K562 (cell line): ENCODE data around the gene SOX6. TPM values are rescaled to one million over a fixed set of nuclear protein-coding genes. Genes with fewer than 3 reads are reported as not detected.

Experiments used
- ATAC-seq: fragments of 200-7000 bp; cut with Tn5 transposase; 3 replicates; pipeline ENCODE4 v1.9.1; 2020; ENCODE audit warnings: moderate library complexity
- BruUV-seq: library from RNA; stranded (reverse); fragments of 400-500 nt; replicated peaks from 2 replicates; lab custom pipeline; 2021; lab: Mats Ljungman, UMichigan
- CTCF ChIA-PET: fragments of 300-600 bp; formaldehyde crosslinking; extraction: SDS; loops from one replicate; lab custom pipeline; 2021; ENCODE audit warnings: low intra/inter-chr PET ratio; lab: Yijun Ruan, JAX
- POLR2A ChIA-PET: fragments of 300-600, 350-650 bp; sonication (Branson Sonifier 250); formaldehyde crosslinking; extraction: SDS; loops from one replicate; lab custom pipeline; 2021; ENCODE audit warnings: antibody characterized with exemption, inconsistent platforms; lab: Yijun Ruan, JAX
- DNase-seq, 4 experiments: peaks; one replicate each; pipeline versions ENCODE4 v3.0.0 to v3.0.0-alpha.2; 2011 to 2018; ENCODE audit warnings: low spot score in 3 of 4, mixed read lengths in 3 of 4; ENCODE audit errors: extremely low read depth in 1 of 4
- FAIRE-seq: peaks from 2 replicates; lab custom pipeline; 2011; peaks lifted over from hg19 to GRCh38; lab: Jason Lieb, UNC
- H2AFZ ChIP-seq: 2 replicates; pipeline ENCODE4 v1.6.0; 2011; ENCODE audit warnings: low read depth, low read length, control low read depth, inconsistent platforms
- H3K27ac ChIP-seq: fragments of 200-600 bp; 3 replicates; pipeline ENCODE4 v1.8.0; 2011; ENCODE audit warnings: low read depth, mild to moderate bottlenecking, control low read depth, inconsistent platforms, low read length, moderate library complexity, mixed read lengths; ENCODE audit errors: extremely low read depth
- H3K27me3 ChIP-seq, 2 experiments: fragments of 300-600 bp in 1 of 2; 2 replicates in 1 of 2; 3 replicates in 1 of 2; pipeline versions ENCODE4 v1.6.0 to v1.8.0; 2011; ENCODE audit warnings: inconsistent platforms in 2 of 2, low read length in 2 of 2, mild to moderate bottlenecking in 1 of 2, mixed read lengths in 1 of 2, moderate library complexity in 1 of 2; ENCODE audit not compliant: control insufficient read depth in 2 of 2, insufficient read depth in 2 of 2
- H3K36me3 ChIP-seq: fragments of 300-600 bp; 3 replicates; pipeline ENCODE4 v1.8.0; 2011; ENCODE audit warnings: mild to moderate bottlenecking, low read length, inconsistent platforms; ENCODE audit not compliant: control insufficient read depth, insufficient read depth
- H3K4me1 ChIP-seq, 2 experiments: fragments of 200-600 bp in 1 of 2; replicated peaks in 1 of 2; 2 replicates in 1 of 2; 3 replicates in 1 of 2; pipeline versions ENCODE4 v1.5.1 to v1.8.0; 2011; ENCODE audit warnings: inconsistent platforms in 2 of 2, low read length in 2 of 2, mild to moderate bottlenecking in 1 of 2, mixed read lengths in 1 of 2, moderate library complexity in 1 of 2; ENCODE audit not compliant: control insufficient read depth in 2 of 2, insufficient read depth in 2 of 2
- H3K4me2 ChIP-seq: 2 replicates; pipeline ENCODE4 v1.6.1; 2011; ENCODE audit warnings: low read length, control low read depth, inconsistent platforms, mixed read lengths; ENCODE audit not compliant: insufficient read depth
- H3K4me3 ChIP-seq: fragments of 200-600 bp; sonication (generic), shearing (Covaris generic); 2 replicates; pipeline ENCODE4 v1.5.1; 2016; ENCODE audit warnings: control low read depth, inconsistent platforms
- H3K79me2 ChIP-seq: fragments of 200-600 bp; 3 replicates; pipeline ENCODE4 v1.8.0; 2011; ENCODE audit warnings: low read length, inconsistent platforms; ENCODE audit not compliant: control insufficient read depth, insufficient read depth
- H3K9ac ChIP-seq, 2 experiments: 2 replicates each; pipeline versions ENCODE4 v1.6.0 to v1.6.1; 2011; ENCODE audit warnings: low read depth in 2 of 2, low read length in 2 of 2, control low read depth in 1 of 2, inconsistent platforms in 1 of 2, mild to moderate bottlenecking in 1 of 2, mixed read lengths in 1 of 2; ENCODE audit not compliant: insufficient read depth in 1 of 2
- H3K9me1 ChIP-seq: one replicate; pipeline ENCODE4 v1.6.0; 2011; ENCODE audit warnings: inconsistent platforms, mild to moderate bottlenecking, low read length, moderate library complexity; ENCODE audit not compliant: control insufficient read depth, insufficient read depth
- H3K9me3 ChIP-seq: replicated peaks from 2 replicates; pipeline ENCODE4 v1.5.1; 2011; ENCODE audit warnings: low read depth, low read length, inconsistent platforms; ENCODE audit not compliant: control insufficient read depth, insufficient read depth
- H4K20me1 ChIP-seq: replicated peaks from 2 replicates; pipeline ENCODE4 v1.6.1; 2011; ENCODE audit warnings: low read length, inconsistent platforms, mixed read lengths; ENCODE audit not compliant: control insufficient read depth, insufficient read depth
- DMBX1 ChIP-seq: fragments of 250-450 bp; sonication (Bioruptor Pico); IDR thresholded peaks from 2 replicates; pipeline ENCODE4 v1.8.0; 2022; ENCODE audit warnings: inconsistent platforms, mild to moderate bottlenecking, moderate library complexity, borderline replicate concordance
- KLF13 ChIP-seq: fragments of 450-650 bp; IDR thresholded peaks from 2 replicates; pipeline ENCODE4 v1.6.1; 2016; ENCODE audit warnings: missing genetic modification characterization, low read depth, mild to moderate bottlenecking, missing compliant biosample characterization, moderate library complexity, borderline replicate concordance
- POLR2AphosphoS5 ChIP-seq: IDR thresholded peaks from 2 replicates; pipeline ENCODE4 v1.6.1; 2011; ENCODE audit warnings: mild to moderate bottlenecking, low read depth, low read length, moderate library complexity; ENCODE audit not compliant: control insufficient read depth, insufficient read depth
- ZNF583 ChIP-seq: fragments of 250-450 bp; sonication (Bioruptor Pico); IDR thresholded peaks from 2 replicates; pipeline ENCODE4 v1.4.0; 2020
- WGBS: fragments of 100-300 bp; shearing (Covaris generic); methylation state at CpG from one replicate; pipeline ENCODE4 v1.1.6; 2016; ENCODE audit warnings: low coverage, mixed read lengths; ENCODE audit not compliant: insufficient coverage; ENCODE audit errors: missing lambda C conversion rate; 5-methylcytosine and 5-hydroxymethylcytosine counted together
- in situ Hi-C: fragments of 300-500 bp; cut with MboI; formaldehyde crosslinking; loops from 4 replicates; pipeline ENCODE4 v1.15.0; 2018; ENCODE audit warnings: inconsistent platforms, mixed read lengths
- intact Hi-C: fragments of 100-400 bp; cut with micrococcal nuclease; formaldehyde crosslinking; loops from 2 replicates; pipeline ENCODE4 v1.14.2; 2022
- polyA plus RNA-seq, 8 experiments: library from polyadenylated mRNA; depleted of rRNA in 4 of 8; stranded (reverse) in 5 of 8; unstranded in 3 of 8; fragments of >200 nt; fragmentation: Nextera tagmentation in 2 of 8; fragmentation: Illumina TruSeq in 1 of 8; extraction: Ambion mirVana in 2 of 8; extraction: Trizol in 1 of 8; gene quantifications; 2 replicates each; pipeline versions ENCODE4 v1.2.1 to v1.2.3, GENCODE V29; 2011 to 2014; ENCODE audit warnings: inconsistent platforms in 1 of 8, missing spikeins in 1 of 8
- total RNA-seq, 7 experiments: library from RNA; depleted of rRNA in 6 of 7; stranded (reverse); fragments of >200 nt in 6 of 7; fragmentation: Illumina TruSeq in 2 of 7; extraction: Trizol in 2 of 7; gene quantifications; 2 replicates each; pipeline versions ENCODE4 v1.2.1 to v1.2.3, GENCODE V29; 2011 to 2021; ENCODE audit warnings: low replicate concordance in 1 of 7

SOX6 gene
- total and polyA plus RNA-seq, 9 of the 15 experiments (the other 6 are each of a cell fraction or from before 2014, with no cell fraction given) = 0.89 to 8.7 (median 5.7) TPM

DNA sequence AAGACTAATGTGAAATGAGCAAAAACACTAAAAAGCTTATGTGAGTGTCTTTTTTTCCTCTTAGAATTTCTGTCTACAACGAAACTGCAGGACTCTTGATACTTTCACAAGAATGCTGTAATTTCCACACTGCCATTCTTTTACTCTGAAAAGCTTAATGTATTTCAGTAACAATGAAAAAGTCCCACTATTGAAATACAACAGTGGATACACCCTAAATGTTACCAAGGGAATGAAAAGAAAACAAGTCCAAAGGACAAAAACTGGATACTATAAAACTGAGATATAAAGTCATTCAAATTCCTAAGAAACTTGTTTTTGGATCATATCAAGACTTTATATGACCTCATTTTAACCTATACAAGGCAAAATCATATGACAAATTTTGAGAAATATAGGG is 77.4 kb downstream of the SOX6 start:
- ATAC-seq (no peak), DNase-seq (no peak), FAIRE-seq (peak; percentile 49)
- in situ Hi-C loops (no loop called here), intact Hi-C loops (loop anchor here (5.0 kb wide), 1 partner anchor 87 kb away; no protein-coding TSS in a partner anchor)
- Histone ChIP-seq H3K27me3 (no peaks in the 10 kb centered on the region), H3K4me1 (peaks cover 0 to 19% of the 10 kb centered on the region in 2 experiments; a peak in 2 of 5 replicates), H3K79me2 (no peaks in the 10 kb centered on the region), H2AFZ (peak overlapping the region; percentile 51), H3K4me2 (no peak overlapping the region), H3K27ac (peak overlapping the region; percentile 30; the same call in 2 of the 3 replicates), H3K9me3 (no peaks in the 10 kb centered on the region), H3K36me3 (no peaks in the 10 kb centered on the region), H4K20me1 (no peaks in the 10 kb centered on the region), H3K9ac (peak overlapping the region in 1 of 2 experiments; percentile 25; a peak in 1 of 4 replicates), H3K9me1 (no peaks in the 10 kb centered on the region), H3K4me3 (no peak overlapping the region)
- ChIA-PET CTCF (no interaction called here), POLR2A (no interaction called here)
- no TSS peak for BruUV-seq
- 20% methylated on average over 1 of the region's 1 CpG for WGBS
- TF ChIP-seq ZNF583 (no peak), DMBX1 (CRISPR knock-in tag) (no peak)

DNA sequence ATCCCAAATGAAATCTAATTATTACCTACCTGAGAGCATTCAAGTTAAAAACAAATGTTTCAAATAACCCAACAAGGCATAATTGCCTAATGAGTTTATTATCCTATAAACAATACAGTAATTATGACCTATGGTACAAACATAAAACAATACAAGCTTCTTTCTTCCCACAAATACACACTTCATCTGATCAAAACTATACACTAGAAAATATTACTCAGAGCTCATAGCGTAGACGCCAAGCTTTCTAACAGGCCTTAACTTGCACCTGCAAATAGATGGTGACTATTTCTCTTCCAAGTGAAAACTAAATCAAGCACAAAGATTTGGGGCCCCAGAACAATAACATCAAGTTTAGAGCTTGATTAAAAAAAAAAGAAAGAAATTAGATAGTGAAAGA is 78.1 kb downstream of the SOX6 start:
- no peak for ATAC-seq
- no peak overlapping the region for H3K27ac ChIP-seq

More for the DNA sequence above, 78.1 kb downstream of the SOX6 start:
- Histone ChIP-seq H3K36me3 (no peaks in the 10 kb centered on the region), H3K79me2 (no peaks in the 10 kb centered on the region), H3K4me2 (no peak overlapping the region), H3K9me3 (no peaks in the 10 kb centered on the region), H3K27me3 (no peaks in the 10 kb centered on the region), H3K4me3 (no peak overlapping the region), H4K20me1 (no peaks in the 10 kb centered on the region), H3K9me1 (no peaks in the 10 kb centered on the region), H3K9ac (no peak overlapping the region), H3K4me1 (peaks cover 0 to 19% of the 10 kb centered on the region in 2 experiments; a peak in 2 of 5 replicates), H2AFZ (no peak overlapping the region)
- intact Hi-C loops = loop anchor here (5.0 kb wide), 1 partner anchor 86 kb away; no protein-coding TSS in a partner anchor
- WGBS = 74% methylated on average over 2 of the region's 2 CpGs
- ChIA-PET CTCF (no interaction called here), POLR2A (no interaction called here)
- BruUV-seq = no TSS peak
- no peak for DNase-seq
- FAIRE-seq = no peak
- TF ChIP-seq KLF13 (tag) = no peak
- no peak for TF ChIP-seq POLR2AphosphoS5
- in situ Hi-C loops = no loop called here
